H1 (cell line): ENCODE data around the gene SNX30. TPM values are rescaled to one million over a fixed set of nuclear protein-coding genes. Genes with fewer than 3 reads are reported as not detected.

Source experiments
- RNF2 ChIP-seq: fragments of 200-900, 300-1000 bp; sonication (generic); IDR thresholded peaks from 2 replicates; pipeline ENCODE4 v1.7.1; 2016; ENCODE audit warnings: borderline replicate concordance, low read depth, mild to moderate bottlenecking, antibody characterized with exemption, low read length; ENCODE audit not compliant: poor library complexity, severe bottlenecking; ENCODE audit errors: missing control alignments
- YY1 ChIP-seq: IDR thresholded peaks from 2 replicates; pipeline ENCODE4 v1.6.1; 2011; ENCODE audit warnings: low read depth, mild to moderate bottlenecking, low read length
- polyA plus RNA-seq, 7 experiments: library from polyadenylated mRNA; depleted of rRNA in 3 of 7; stranded (reverse) in 5 of 7; unstranded in 2 of 7; fragments of >200 nt in 5 of 7; fragments of 200-250 nt in 2 of 7; gene quantifications; 1 replicate in 5 of 7; 2 replicates in 1 of 7; 4 replicates in 1 of 7; pipeline versions ENCODE4 v1.2.1 to v1.2.3, GENCODE V29; 2011 to 2013; ENCODE audit warnings: missing spikeins in 2 of 7, mixed read lengths in 2 of 7
- total RNA-seq: library from RNA; stranded (reverse); fragmentation: NEBNext Ultra II Directional; extraction: Animal tissue kit (Norgen Biotek cat#: 25700); gene quantifications from 2 replicates; pipeline ENCODE4 v1.2.1, GENCODE V29; 2021

The SNX30 gene
- total and polyA plus RNA-seq, 2 of the 8 experiments (the other 6 are each of a cell fraction or from before 2014, with no cell fraction given), result 4.0 to 12.2 TPM

- no peak for TF ChIP-seq RNF2
- no peak for TF ChIP-seq YY1
These were observed 65.3 kb downstream of the SNX30 start (continued) for GRCh38 chr9:112815868-112816267.
